Esophagus squamous epithelium (tissue), 4 donors: ENCODE data around the gene KAZALD1.
"Not testable (repeated sequence)": the region's sequence is repeated elsewhere in the genome, so short reads cannot be mapped to it uniquely, and the experiment has no call there.

Source experiments
- POLR2A ChIP-seq, 4 donors: fragments of 450-650 bp; IDR thresholded peaks; one replicate each; pipeline ENCODE4 v1.6.1; 2017; ENCODE audit warnings: antibody characterized with exemption in 4 of 4, mild to moderate bottlenecking in 4 of 4, moderate library complexity in 3 of 4
- TF ChIP-seq, protein P1 (sequence below), 6 experiments: fragments of 450-650 bp in 4 of 6; fragments of 200-600 bp in 2 of 6; sonication (generic) in 2 of 6; IDR thresholded peaks; one replicate each; pipeline ENCODE4 v1.5.1; 2016 to 2019; ENCODE audit warnings: antibody characterized with exemption in 6 of 6, mild to moderate bottlenecking in 4 of 6, moderate library complexity in 4 of 6

- TF ChIP-seq, protein P1, sequence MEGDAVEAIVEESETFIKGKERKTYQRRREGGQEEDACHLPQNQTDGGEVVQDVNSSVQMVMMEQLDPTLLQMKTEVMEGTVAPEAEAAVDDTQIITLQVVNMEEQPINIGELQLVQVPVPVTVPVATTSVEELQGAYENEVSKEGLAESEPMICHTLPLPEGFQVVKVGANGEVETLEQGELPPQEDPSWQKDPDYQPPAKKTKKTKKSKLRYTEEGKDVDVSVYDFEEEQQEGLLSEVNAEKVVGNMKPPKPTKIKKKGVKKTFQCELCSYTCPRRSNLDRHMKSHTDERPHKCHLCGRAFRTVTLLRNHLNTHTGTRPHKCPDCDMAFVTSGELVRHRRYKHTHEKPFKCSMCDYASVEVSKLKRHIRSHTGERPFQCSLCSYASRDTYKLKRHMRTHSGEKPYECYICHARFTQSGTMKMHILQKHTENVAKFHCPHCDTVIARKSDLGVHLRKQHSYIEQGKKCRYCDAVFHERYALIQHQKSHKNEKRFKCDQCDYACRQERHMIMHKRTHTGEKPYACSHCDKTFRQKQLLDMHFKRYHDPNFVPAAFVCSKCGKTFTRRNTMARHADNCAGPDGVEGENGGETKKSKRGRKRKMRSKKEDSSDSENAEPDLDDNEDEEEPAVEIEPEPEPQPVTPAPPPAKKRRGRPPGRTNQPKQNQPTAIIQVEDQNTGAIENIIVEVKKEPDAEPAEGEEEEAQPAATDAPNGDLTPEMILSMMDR (IDR thresholded peaks at IDR 0.05), result not testable (repeated sequence)
- not testable (repeated sequence) for TF ChIP-seq POLR2A (IDR thresholded peaks at IDR 0.05)
Observed at GRCh38 chr10:101034404-101034803, 27.4 kb upstream of the KAZALD1 start.
